A673 (cell line): ENCODE measurements around the gene RBBP7.

Experiments
- CTCF ChIP-seq: fragments of 300-800, 200-600 bp; sonication (generic); conservative IDR thresholded peaks from 2 replicates; pipeline ENCODE4 v1.5.1; 2017; ENCODE audit warnings: low read depth, mild to moderate bottlenecking, antibody characterized with exemption, low read length, moderate library complexity, mixed read lengths
- EZH2 ChIP-seq: fragments of 200-600 bp; sonication (generic); IDR thresholded peaks from 2 replicates; pipeline ENCODE4 v1.6.1; 2017; ENCODE audit warnings: borderline replicate concordance, low read depth, mild to moderate bottlenecking, mixed read lengths, antibody characterized with exemption, low read length; ENCODE audit not compliant: poor library complexity, severe bottlenecking

DNA sequence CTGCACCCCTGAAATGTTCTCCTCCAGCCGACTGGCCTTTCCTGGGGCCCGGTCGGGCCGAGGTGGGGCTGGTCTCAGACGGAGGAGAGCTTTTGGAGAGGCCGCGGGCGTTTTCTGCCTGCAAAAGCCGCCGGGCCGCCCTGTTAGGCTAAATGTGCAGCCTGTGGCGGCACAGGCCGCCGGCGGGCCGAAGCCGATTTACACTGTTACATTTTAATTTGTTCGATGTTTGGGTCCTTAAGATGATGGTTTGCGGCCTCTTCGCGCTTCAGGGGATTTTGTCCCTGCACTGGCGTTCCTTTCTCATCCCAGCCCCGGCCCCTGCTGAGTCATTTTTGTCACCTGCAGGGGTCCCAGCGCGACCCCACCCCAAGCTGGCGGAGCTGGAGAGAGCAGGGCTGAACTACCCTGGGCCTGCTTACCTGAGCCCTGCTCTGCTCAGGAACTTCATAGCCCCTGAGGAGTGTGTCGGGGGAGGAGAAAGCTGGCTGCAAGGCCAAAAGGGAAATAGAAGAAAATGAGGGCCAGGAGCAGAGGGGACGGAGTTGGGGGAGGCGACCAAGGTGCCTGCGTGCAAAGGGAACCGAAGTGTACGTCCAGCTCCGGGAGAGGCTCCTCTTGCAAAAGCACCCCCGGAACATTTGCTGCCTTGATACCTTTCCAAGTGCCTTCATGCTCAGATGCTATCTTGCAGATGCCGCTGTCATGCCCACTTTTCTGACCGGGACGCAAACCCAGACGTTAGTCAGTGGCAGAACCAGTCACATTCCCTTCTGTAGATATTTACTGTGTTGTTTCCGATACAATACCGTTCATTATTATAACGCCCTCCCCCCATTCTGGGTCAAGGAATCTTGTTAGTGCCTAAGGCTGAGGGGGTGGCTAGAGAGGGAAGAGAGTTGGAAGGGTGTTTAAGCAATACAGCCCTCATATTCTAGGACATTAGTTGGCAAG, 977 bp upstream of the RBBP7 start:
- no peak for TF ChIP-seq CTCF
- TF ChIP-seq EZH2: no peak
